ENCODE measurements around the gene SHLD2.

DNA sequence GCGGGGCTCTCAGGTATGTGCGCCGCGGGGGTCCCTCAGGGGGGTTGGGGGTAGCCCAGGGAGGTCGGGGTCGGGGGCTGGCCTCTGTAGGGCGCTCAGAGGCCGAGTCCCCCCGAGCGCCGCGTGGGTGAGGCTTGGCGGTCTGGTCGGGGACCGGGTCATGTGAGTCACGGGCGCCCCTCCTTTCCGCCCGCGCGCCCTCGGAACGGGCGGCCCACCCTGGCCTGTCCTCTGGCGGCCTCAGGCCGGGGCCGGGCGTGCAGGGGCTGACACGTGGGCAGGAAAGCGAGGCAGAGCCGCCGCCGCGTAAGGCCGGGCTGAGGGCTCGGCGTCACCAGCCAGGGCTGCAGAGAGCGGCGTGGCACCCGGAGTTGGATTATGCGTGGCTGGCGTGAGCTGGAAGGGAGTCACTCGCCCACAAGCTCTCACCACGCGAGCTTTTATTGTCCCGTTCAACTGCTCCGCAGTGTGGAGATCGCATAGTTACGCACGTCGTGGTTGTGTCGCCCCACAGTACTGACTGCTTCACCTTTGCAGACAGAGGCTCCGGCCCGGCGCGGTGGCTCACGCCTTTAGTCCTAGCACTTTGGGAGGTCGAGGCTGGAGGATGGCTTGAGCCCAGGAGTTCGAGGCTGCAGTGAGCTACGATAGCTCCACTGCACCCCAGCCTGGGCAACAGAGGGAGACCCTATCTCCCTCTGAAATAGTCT is 385 bp downstream of the SHLD2 start:
- TF ChIP-seq, protein P1, sequence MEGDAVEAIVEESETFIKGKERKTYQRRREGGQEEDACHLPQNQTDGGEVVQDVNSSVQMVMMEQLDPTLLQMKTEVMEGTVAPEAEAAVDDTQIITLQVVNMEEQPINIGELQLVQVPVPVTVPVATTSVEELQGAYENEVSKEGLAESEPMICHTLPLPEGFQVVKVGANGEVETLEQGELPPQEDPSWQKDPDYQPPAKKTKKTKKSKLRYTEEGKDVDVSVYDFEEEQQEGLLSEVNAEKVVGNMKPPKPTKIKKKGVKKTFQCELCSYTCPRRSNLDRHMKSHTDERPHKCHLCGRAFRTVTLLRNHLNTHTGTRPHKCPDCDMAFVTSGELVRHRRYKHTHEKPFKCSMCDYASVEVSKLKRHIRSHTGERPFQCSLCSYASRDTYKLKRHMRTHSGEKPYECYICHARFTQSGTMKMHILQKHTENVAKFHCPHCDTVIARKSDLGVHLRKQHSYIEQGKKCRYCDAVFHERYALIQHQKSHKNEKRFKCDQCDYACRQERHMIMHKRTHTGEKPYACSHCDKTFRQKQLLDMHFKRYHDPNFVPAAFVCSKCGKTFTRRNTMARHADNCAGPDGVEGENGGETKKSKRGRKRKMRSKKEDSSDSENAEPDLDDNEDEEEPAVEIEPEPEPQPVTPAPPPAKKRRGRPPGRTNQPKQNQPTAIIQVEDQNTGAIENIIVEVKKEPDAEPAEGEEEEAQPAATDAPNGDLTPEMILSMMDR (IDR thresholded peaks at IDR 0.05 in 8 of 11, conservative IDR thresholded peaks at IDR 0.05 in 3 of 11): peak in 3 of 11 experiments; percentile 7 to 13 (median 8)
- TF ChIP-seq POLR2A (IDR thresholded peaks at IDR 0.05) (peak in 1 of 3 donors; percentile 45), POLR2AphosphoS5 (IDR thresholded peaks at IDR 0.05) (peak; percentile 77 to 90 (median 86))
